ENCODE results near the gene RBM28.

The RBM28 gene

GRCh38 chr7:128366986-128367385 is 23.3 kb upstream of the RBM28 start:
- DNase-seq: no peak

- no peak for DNase-seq
Observed at GRCh38 chr7:128366300-128366699, 22.6 kb upstream of the RBM28 start.

GRCh38 chr7:128365432-128365831 is 21.7 kb upstream of the RBM28 start:
- DNase-seq: no peak

- no peak for DNase-seq
Observed at GRCh38 chr7:128364166-128364870, 20.6 kb upstream of the RBM28 start.

GRCh38 chr7:128363261-128363721 is 19.6 kb upstream of the RBM28 start:
- DNase-seq: no peak

- no peak for DNase-seq
Observed at GRCh38 chr7:128362670-128363069, 19.0 kb upstream of the RBM28 start.

- peak; percentile 11 for DNase-seq
Observed at GRCh38 chr7:128361411-128362379, 18.0 kb upstream of the RBM28 start, which contains the start of gene PRRT4. Gene PRRT4, minus strand, starts transcription at chr7:128361690.

- DNase-seq: no peak
Observed at GRCh38 chr7:128360359-128360678, 16.6 kb upstream of the RBM28 start.

GRCh38 chr7:128359939-128360338 is 16.2 kb upstream of the RBM28 start:
- no peak for DNase-seq

- DNase-seq: no peak
Observed at GRCh38 chr7:128359336-128359735, 15.6 kb upstream of the RBM28 start.

GRCh38 chr7:128358233-128358632 is 14.5 kb upstream of the RBM28 start:
- no peak for DNase-seq

- DNase-seq: no peak
Observed at GRCh38 chr7:128357217-128357613, 13.5 kb upstream of the RBM28 start.

GRCh38 chr7:128356546-128357216 is 13.0 kb upstream of the RBM28 start:
- DNase-seq: no peak

- no peak for DNase-seq
Observed at GRCh38 chr7:128353610-128354009, 9.9 kb upstream of the RBM28 start.

GRCh38 chr7:128353189-128353588 is 9.5 kb upstream of the RBM28 start:
- no peak for DNase-seq

GRCh38 chr7:128352636-128353035 is 8.9 kb upstream of the RBM28 start:
- DNase-seq: no peak

GRCh38 chr7:128352153-128352537 is 8.4 kb upstream of the RBM28 start:
- no peak for DNase-seq

GRCh38 chr7:128351296-128352152 is 7.8 kb upstream of the RBM28 start:
- DNase-seq: no peak

GRCh38 chr7:128350708-128351295 is 7.1 kb upstream of the RBM28 start:
- no peak for DNase-seq

GRCh38 chr7:128349466-128349825 is 5.7 kb upstream of the RBM28 start:
- no peak for DNase-seq

- DNase-seq: no peak
Observed at GRCh38 chr7:128347647-128348097, 4.0 kb upstream of the RBM28 start.

GRCh38 chr7:128344431-128344774 is 695 bp upstream of the RBM28 start:
- DNase-seq: no peak
